Sigmoid colon (tissue), 7 donors: ENCODE data around the gene BUB1. TPM values are rescaled to one million over a fixed set of nuclear protein-coding genes. Genes with fewer than 3 reads are reported as not detected.

ENCODE experiments used
- DNase-seq: peaks from one replicate; pipeline ENCODE4 v3.0.0-alpha.2; 2019
- H3K27ac ChIP-seq, 4 donors: fragments of 200-600 bp; sonication (generic); one replicate each; pipeline ENCODE4 v1.5.1; 2016 to 2019; ENCODE audit warnings: mild to moderate bottlenecking in 1 of 4
- H3K27me3 ChIP-seq, 3 donors: fragments of 200-600 bp; sonication (generic); one replicate each; pipeline ENCODE4 v1.5.1; 2019; ENCODE audit warnings: mild to moderate bottlenecking in 1 of 3
- H3K36me3 ChIP-seq, 4 donors: fragments of 200-600 bp; sonication (generic); one replicate each; pipeline ENCODE4 v1.5.1; 2016 to 2019
- H3K4me1 ChIP-seq, 4 donors: fragments of 200-600 bp; sonication (generic); one replicate each; pipeline ENCODE4 v1.5.1; 2017 to 2019
- H3K4me3 ChIP-seq, 4 donors: fragments of 200-600 bp; sonication (generic); one replicate each; pipeline ENCODE4 v1.5.1; 2017 to 2019; ENCODE audit warnings: mild to moderate bottlenecking in 2 of 4, moderate library complexity in 1 of 4
- H3K9me3 ChIP-seq, 4 donors: fragments of 200-600 bp in 3 of 4; sonication (generic) in 3 of 4; one replicate each; pipeline versions ENCODE4 v1.5.1 to v1.6.1; 2013 to 2019
- CTCF ChIP-seq, 4 experiments: fragments of 450-650 bp in 3 of 4; fragments of 200-600 bp in 1 of 4; IDR thresholded peaks; one replicate each; pipeline ENCODE4 v1.5.1; 2016 to 2019; ENCODE audit warnings: antibody characterized with exemption in 4 of 4, mild to moderate bottlenecking in 3 of 4, moderate library complexity in 2 of 4
- EP300 ChIP-seq, 4 donors: sonication (generic); formaldehyde crosslinking; IDR thresholded peaks; one replicate each; pipeline ENCODE4 v1.6.1; 2017; ENCODE audit warnings: antibody characterized with exemption in 4 of 4
- POLR2A ChIP-seq, 2 donors: fragments of 450-650 bp; IDR thresholded peaks; one replicate each; pipeline ENCODE4 v1.6.1; 2016; ENCODE audit warnings: antibody characterized with exemption in 2 of 2, mild to moderate bottlenecking in 2 of 2, moderate library complexity in 2 of 2
- POLR2AphosphoS5 ChIP-seq, 4 donors: sonication (generic); formaldehyde crosslinking; IDR thresholded peaks; one replicate each; pipeline ENCODE4 v1.6.1; 2017; ENCODE audit warnings: antibody characterized with exemption in 4 of 4
- WGBS, 2 donors: extraction: QIAGEN DNeasy Blood & Tissue Kit; methylation state at CpG; one replicate each; pipeline ENCODE4 v1.1.7; 2013; 5-methylcytosine and 5-hydroxymethylcytosine counted together
- intact Hi-C: fragments of 100-400 bp; cut with DNase I; formaldehyde crosslinking; loops from one replicate; pipeline ENCODE4 v1.15.1; 2023
- polyA plus RNA-seq, 3 donors: library from polyadenylated mRNA; stranded (reverse); fragments of 200-250 nt; gene quantifications; one replicate each; pipeline ENCODE4 v1.2.3, GENCODE V29; 2013
- total RNA-seq, 4 donors: library from RNA; depleted of rRNA; stranded (reverse); fragments of >200 nt; gene quantifications; one replicate each; pipeline ENCODE4 v1.1.0, GENCODE V29; 2016
- donor health status: healthy with polysubstance abuse.
- donor health status: Bipolar disorder and iron deficiency.
- donor health status: healthy.

Gene BUB1
- total and polyA plus RNA-seq, 7 donors: 0.33 to 12.3 (median 1.1) TPM

- 84 to 85% methylated on average over 6 of the region's 6 CpGs for WGBS, 2 donors
- Histone ChIP-seq H3K36me3 (no peaks in the 10 kb centered on the region), H3K9me3 (no peaks in the 10 kb centered on the region), H3K27me3 (peaks cover 0 to 11% (median 11%) of the 10 kb centered on the region in 3 donors), H3K4me1 (peaks cover 0 to 20% (median 11%) of the 10 kb centered on the region in 4 donors), H3K27ac (no peak overlapping the region), H3K4me3 (no peak overlapping the region)
- intact Hi-C loops: loop anchor here (5.0 kb wide), 1 partner anchor 82 kb away; no protein-coding TSS in a partner anchor
- DNase-seq: no peak
- TF ChIP-seq EP300 (IDR thresholded peaks at IDR 0.05) (no peak), CTCF (IDR thresholded peaks at IDR 0.05) (no peak), POLR2A (IDR thresholded peaks at IDR 0.05) (no peak), POLR2AphosphoS5 (IDR thresholded peaks at IDR 0.05) (no peak)
Observed at GRCh38 chr2:110675679-110676078, 2.2 kb downstream of the BUB1 start.

- intact Hi-C loops: loop anchor here (5.0 kb wide), 1 partner anchor 82 kb away; no protein-coding TSS in a partner anchor
- no peaks in the 10 kb centered on the region for H3K9me3 ChIP-seq
- H3K27ac ChIP-seq: no peak overlapping the region
- H3K36me3 ChIP-seq: no peaks in the 10 kb centered on the region
- peaks cover 0 to 20% (median 10%) of the 10 kb centered on the region in 4 donors for H3K4me1 ChIP-seq
- TF ChIP-seq CTCF (IDR thresholded peaks at IDR 0.05) (no peak), EP300 (IDR thresholded peaks at IDR 0.05) (no peak), POLR2AphosphoS5 (IDR thresholded peaks at IDR 0.05) (no peak), POLR2A (IDR thresholded peaks at IDR 0.05) (no peak)
- no peak overlapping the region for H3K4me3 ChIP-seq
- DNase-seq: no peak
- WGBS, 2 donors: 52 to 54% methylated on average over 7 of the region's 7 CpGs
- peaks cover 0 to 11% (median 11%) of the 10 kb centered on the region in 3 donors for H3K27me3 ChIP-seq
Observed at GRCh38 chr2:110674620-110675555, 3.0 kb downstream of the BUB1 start.

DNA sequence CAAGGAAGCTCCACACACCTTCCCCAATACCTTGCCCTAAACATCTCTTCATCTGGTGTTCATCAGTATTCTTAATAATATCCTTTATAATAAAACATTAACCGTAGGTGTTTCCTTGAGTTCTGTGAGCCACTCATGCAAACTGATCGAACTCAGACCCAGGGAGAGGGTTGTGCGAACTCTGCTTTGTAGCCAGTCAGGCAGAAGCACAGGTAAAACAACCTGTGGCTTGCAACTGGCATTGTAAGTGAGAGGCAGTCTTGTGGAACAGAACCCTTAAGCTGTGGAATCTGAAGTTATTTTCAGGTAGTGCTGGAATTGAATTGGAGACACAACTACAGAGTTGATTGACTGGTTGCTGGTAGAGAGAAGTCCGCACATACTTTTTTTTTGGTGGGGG is 4.7 kb downstream of the BUB1 start:
- no peaks in the 10 kb centered on the region for H3K36me3 ChIP-seq
- peaks cover 0 to 11% (median 11%) of the 10 kb centered on the region in 3 donors for H3K27me3 ChIP-seq
- no peaks in the 10 kb centered on the region for H3K9me3 ChIP-seq
- TF ChIP-seq POLR2A (IDR thresholded peaks at IDR 0.05) (no peak), CTCF (IDR thresholded peaks at IDR 0.05) (no peak), EP300 (IDR thresholded peaks at IDR 0.05) (no peak), POLR2AphosphoS5 (IDR thresholded peaks at IDR 0.05) (no peak)
- WGBS, 2 donors: 97 to 98% methylated on average over 4 of the region's 4 CpGs
- intact Hi-C loops: no loop called here
- H3K4me1 ChIP-seq: peaks cover 0 to 8% (median 5%) of the 10 kb centered on the region in 4 donors
- no peak overlapping the region for H3K4me3 ChIP-seq
- no peak for DNase-seq
- no peak overlapping the region for H3K27ac ChIP-seq

GRCh38 chr2:110670826-110671225 is 7.0 kb downstream of the BUB1 start:
- intact Hi-C loops: no loop called here
- H3K9me3 ChIP-seq: no peaks in the 10 kb centered on the region
- no peaks in the 10 kb centered on the region for H3K36me3 ChIP-seq
- TF ChIP-seq POLR2A (IDR thresholded peaks at IDR 0.05) (no peak), EP300 (IDR thresholded peaks at IDR 0.05) (no peak)
- H3K4me1 ChIP-seq: no peaks in the 10 kb centered on the region
- WGBS, 2 donors: 94 to 96% methylated on average over 5 of the region's 5 CpGs
- no peak overlapping the region for H3K27ac ChIP-seq
- peaks cover 0 to 11% (median 11%) of the 10 kb centered on the region in 3 donors for H3K27me3 ChIP-seq
- H3K4me3 ChIP-seq: no peak overlapping the region
- DNase-seq: no peak

DNA sequence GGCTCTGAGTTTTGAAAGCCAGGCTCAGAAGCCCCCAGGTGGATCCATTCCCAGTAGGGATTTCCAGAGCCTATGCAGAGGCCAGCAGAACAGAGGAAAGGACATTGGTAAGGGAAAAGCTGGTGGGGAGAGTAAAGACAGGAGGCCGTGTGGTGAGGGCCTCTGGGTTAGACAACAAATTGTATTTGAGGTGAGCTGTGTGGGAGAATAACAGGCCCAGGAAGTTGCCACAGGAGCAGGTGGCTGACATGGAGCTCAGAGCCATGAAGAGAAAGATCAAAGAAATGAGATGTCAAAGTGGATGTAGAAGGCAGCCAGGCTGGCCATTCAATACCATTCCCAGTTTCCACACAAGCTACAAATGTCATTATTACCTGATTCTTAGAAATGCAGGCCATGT is 8.8 kb downstream of the BUB1 start:
- WGBS, 2 donors: 87 to 91% methylated on average over 1 of the region's 1 CpG
- intact Hi-C loops: no loop called here
- no peaks in the 10 kb centered on the region for H3K36me3 ChIP-seq
- H3K27me3 ChIP-seq: peaks cover 0 to 5% (median 0%) of the 10 kb centered on the region in 3 donors
- DNase-seq: no peak
- no peaks in the 10 kb centered on the region for H3K4me1 ChIP-seq
- H3K9me3 ChIP-seq: no peaks in the 10 kb centered on the region
- no peak for TF ChIP-seq POLR2AphosphoS5 (IDR thresholded peaks at IDR 0.05)
- TF ChIP-seq EP300 (IDR thresholded peaks at IDR 0.05): no peak
- no peak for TF ChIP-seq POLR2A (IDR thresholded peaks at IDR 0.05)
- no peak for TF ChIP-seq CTCF (IDR thresholded peaks at IDR 0.05)
- no peak overlapping the region for H3K4me3 ChIP-seq
- H3K27ac ChIP-seq: no peak overlapping the region
